Activated T-cell treated with anti-CD3 and anti-CD28 coated beads, Interleukin-2, amount 50 U/mL, for 72 hours (primary cell): ENCODE results near the gene SGMS1. TPM values are rescaled to one million over a fixed set of nuclear protein-coding genes. Genes with fewer than 3 reads are reported as not detected.
"Not testable (repeated sequence)": the region's sequence is repeated elsewhere in the genome, so short reads cannot be mapped to it uniquely, and the experiment has no call there.

Experiments
- ATAC-seq, 2 donors: fragments of 150-1000 bp; cut with Tn5 transposase; replicated peaks in 1 of 2; 2 replicates each; pipeline ENCODE4 v1.10.0; 2021; ENCODE audit warnings: moderate library complexity in 2 of 2, mild to moderate bottlenecking in 1 of 2
- DNase-seq, 2 donors: peaks; one replicate each; pipeline ENCODE4 v3.0.0; 2021 to 2022; ENCODE audit warnings: mixed read lengths in 1 of 2
- H3K27ac Mint-ChIP-seq: one replicate; pipeline ENCODE4 v1.8.0; 2022; ENCODE audit warnings: mild to moderate bottlenecking, moderate library complexity, mixed read lengths
- H3K27me3 Mint-ChIP-seq: one replicate; pipeline ENCODE4 v1.8.0; 2022; ENCODE audit warnings: low read depth, mixed read lengths
- H3K36me3 Mint-ChIP-seq, 2 donors: one replicate each; pipeline ENCODE4 v1.8.0; 2022; ENCODE audit warnings: mixed read lengths in 2 of 2, mild to moderate bottlenecking in 1 of 2; ENCODE audit not compliant: insufficient read depth in 2 of 2
- H3K4me1 Mint-ChIP-seq: one replicate; pipeline ENCODE4 v1.8.0; 2022; ENCODE audit warnings: low read depth, mixed read lengths
- H3K4me3 Mint-ChIP-seq, 2 donors: one replicate each; pipeline ENCODE4 v1.8.0; 2022; ENCODE audit warnings: mild to moderate bottlenecking in 2 of 2, mixed read lengths in 2 of 2, moderate library complexity in 2 of 2
- H3K9me3 Mint-ChIP-seq, 2 donors: one replicate each; pipeline ENCODE4 v1.8.0; 2022; ENCODE audit warnings: mixed read lengths in 2 of 2
- total RNA-seq, 2 donors: library from RNA; stranded (reverse); gene quantifications; one replicate each; pipeline ENCODE4 v1.2.3, GENCODE V29; 2022

Gene SGMS1
- total RNA-seq, 2 donors from 2014 or later, result 8.9 to 9.7 TPM

DNA sequence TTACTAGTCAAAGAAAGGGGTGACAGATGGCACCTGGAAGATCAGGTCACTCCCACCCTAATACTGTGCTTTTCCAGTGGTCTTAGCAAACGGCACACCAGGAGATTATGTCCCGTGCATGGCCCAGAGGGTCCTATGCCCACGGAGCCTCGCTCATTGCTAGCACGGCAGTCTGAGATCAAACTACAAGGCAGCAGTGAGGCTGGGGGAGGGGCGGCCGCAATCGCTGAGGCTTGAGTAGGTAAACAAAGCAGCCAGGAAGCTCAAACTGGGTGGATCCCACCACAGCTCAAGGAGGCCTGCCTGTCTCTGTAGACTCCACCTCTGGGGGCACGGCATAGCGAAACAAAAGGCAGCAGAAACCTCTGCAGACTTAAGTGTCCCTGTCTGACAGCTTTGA lies 361.1 kb downstream of the SGMS1 start:
- not testable (repeated sequence) for ATAC-seq, H3K9me3 Mint-ChIP-seq, H3K4me1 Mint-ChIP-seq, H3K4me3 Mint-ChIP-seq, DNase-seq, H3K36me3 Mint-ChIP-seq, H3K27ac Mint-ChIP-seq
- H3K27me3 Mint-ChIP-seq, result peaks cover 71% of the 10 kb centered on the region

DNA sequence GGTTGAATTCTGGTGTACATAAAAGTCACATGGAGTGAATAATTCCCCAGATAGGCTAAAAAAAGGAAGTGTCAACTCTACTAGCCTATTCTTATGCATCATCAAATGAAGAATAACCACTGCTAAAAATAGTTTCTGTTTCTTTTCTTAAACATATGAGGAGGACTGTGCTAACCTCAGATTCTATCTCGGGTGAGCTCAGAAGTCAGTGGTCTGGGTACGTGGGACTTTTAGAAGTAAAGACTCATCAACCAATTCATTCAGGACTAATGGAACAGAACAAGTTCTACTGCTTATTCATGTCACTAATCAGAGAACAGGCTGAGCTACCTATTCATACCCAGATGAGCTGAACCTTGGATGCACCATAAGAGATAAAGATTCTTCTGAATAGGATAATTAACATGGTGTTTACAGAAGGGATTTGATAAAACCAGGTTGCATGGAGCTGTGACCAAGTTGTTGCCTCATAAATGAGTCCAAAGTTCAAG lies 362.9 kb downstream of the SGMS1 start:
- Mint-ChIP-seq H3K4me3 (peak overlapping the region in 1 of 2 donors; percentile 4), H3K4me1 (peaks cover 8% of the 10 kb centered on the region), H3K27me3 (peaks cover 61% of the 10 kb centered on the region), H3K36me3 (peaks cover 0 to 2% of the 10 kb centered on the region in 2 donors), H3K9me3 (peaks cover 0 to 2% of the 10 kb centered on the region in 2 donors), H3K27ac (no peak overlapping the region)
- peak; percentile 28 to 33 for DNase-seq
- ATAC-seq, result peak; percentile 96 to 99

Other genes with a start within 250 kb of the SGMS1 start
- 10 to 100 TPM; 11.1 to 12.0 TPM for gene ASAH2B, start 116.0 kb upstream of the SGMS1 start, total RNA-seq